Measurements from ENCODE around the gene IL11.

IL11 gene

DNA sequence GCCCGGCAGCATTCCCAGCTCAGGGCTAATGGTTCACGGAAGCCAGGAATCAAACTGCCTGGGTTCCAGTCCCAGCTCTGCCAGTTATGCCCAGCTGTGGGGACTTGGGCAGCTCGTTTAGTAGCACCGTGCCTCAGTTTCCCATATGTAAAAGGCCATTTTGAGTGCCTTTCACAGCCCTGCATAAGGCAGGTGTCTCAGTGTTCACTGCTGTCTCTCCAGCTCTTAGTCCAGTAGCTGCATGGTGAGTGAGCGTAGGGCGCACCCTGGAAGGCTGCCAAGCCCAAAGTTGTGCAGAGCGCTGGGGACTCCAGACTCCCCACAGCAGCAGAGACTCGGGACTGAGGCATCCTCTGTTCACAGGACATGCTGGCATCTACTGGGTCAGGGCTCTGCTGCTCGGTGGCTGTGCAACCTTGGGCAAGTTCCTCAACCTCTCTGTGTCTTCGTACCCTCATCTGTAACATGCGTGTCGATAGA lies 21.0 kb upstream of the IL11 start:
- no peak for DNase-seq (ENCODE audit: low read depth)

DNA sequence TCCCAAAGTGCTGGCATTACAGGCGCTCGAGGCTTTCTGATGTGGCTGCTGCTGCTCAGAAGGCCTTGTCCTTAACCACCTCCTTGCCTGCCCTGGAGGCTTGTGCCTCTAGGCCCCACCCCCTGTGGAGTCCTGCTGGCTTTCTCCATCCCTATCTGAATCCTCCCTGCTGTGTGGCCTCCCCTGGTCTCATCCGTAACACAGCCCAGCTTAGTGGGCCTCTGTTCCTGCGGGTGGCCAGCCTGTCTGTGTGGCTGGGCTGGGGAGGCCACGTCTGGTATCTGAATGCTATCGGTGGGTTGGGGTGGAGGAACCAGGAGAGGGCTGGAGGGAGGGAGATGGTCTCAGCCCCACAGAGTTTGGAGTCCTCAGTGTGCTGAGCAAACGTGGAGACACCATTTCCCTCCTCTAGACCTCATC lies 20.2 kb upstream of the IL11 start:
- DNase-seq (ENCODE audit: low read depth) = no peak

DNA sequence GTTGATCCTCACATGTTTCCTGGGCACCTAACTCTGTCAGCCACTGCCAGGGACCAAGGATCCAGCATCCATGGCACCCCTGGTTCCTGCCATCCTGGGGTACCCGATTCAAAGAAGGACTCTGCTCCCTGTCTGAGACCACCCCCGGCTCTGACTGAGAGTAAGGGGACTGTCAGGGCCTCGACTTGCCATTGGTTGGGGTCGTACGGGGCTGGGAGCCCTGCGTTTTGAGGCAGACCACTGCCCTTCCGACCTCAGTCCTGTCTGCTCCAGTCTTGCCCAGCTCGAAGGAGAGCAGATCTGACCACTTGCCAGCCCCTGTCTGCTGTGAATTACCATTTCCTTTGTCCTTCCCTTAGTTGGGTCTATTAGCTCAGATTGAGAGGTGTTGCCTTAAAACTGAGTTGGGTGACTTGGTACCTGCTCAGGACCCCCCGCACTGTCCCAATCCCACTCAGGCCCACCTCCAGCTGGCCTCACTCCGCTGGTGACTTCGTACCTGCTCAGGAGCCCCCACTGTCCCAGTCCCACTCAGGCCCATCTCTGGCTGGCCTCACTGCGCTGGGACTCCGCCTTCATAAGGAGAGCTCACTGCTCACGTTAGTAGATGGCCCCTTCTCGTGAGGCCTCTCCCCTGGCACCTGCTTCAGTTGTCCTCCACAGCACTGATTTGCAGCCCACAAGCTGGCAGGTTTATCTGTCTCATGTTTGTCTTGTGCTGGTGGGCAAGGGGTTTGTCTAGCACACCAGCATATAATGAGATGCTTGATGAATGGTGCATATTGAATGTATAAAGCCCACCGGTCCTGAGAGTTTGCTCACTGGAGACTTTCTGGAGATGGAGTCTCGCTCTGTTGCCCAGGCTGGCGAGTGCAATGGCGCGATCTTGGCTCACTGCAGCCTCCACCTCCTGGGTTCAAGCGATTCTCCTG lies 19.4 kb upstream of the IL11 start:
- DNase-seq (ENCODE audit: low read depth) = no peak

DNA sequence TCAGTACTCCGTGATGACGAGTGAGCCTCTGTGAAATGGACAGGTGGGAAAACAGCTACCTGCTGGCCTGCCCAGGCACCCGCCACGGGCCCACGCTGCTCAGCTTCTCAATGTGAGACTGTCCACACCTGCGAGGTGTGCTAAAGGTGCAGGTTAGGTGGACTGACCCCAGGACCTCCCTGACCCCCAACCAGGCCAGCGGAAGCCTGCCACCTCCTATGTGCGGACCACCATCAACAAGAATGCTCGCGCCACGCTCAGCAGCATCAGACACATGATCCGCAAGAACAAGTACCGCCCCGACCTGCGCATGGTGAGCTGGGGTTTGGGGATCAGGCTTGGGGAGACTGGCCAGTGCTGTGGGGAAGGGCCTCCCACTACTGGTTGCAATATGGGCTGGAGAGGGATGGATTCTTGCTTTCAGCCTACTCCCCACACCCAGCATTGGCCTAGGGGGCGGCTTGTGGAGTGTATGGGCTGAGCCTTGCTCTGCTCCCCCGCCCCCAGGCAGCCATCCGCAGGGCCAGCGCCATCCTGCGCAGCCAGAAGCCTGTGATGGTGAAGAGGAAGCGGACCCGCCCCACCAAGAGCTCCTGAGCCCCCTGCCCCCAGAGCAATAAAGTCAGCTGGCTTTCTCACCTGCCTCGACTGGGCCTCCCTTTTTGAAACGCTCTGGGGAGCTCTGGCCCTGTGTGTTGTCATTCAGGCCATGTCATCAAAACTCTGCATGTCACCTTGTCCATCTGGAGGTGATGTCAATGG lies 17.7 kb upstream of the IL11 start:
- no peak for DNase-seq (ENCODE audit: low read depth)

DNA sequence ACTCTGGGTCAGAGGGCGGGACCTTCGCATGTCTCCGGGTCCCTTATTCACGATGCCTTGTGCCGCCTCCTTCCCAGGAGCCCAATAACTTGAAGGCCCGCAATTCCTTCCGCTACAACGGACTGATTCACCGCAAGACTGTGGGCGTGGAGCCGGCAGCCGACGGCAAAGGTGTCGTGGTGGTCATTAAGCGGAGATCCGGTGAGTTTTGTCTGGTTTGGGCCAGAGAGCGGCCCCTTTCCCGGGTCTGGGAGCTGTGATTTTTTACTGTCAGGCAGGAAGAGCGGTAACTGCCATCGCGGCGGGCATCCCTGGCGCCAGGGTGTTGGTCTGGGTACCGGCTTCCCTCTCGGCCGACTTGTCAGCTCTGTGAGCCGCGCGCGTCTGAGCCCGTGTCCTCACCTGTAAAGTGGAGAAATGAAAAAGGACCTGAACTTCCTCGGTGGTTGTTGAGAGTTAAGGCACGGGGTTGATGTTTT lies 16.3 kb upstream of the IL11 start:
- DNase-seq (ENCODE audit: low read depth) = no peak

DNA sequence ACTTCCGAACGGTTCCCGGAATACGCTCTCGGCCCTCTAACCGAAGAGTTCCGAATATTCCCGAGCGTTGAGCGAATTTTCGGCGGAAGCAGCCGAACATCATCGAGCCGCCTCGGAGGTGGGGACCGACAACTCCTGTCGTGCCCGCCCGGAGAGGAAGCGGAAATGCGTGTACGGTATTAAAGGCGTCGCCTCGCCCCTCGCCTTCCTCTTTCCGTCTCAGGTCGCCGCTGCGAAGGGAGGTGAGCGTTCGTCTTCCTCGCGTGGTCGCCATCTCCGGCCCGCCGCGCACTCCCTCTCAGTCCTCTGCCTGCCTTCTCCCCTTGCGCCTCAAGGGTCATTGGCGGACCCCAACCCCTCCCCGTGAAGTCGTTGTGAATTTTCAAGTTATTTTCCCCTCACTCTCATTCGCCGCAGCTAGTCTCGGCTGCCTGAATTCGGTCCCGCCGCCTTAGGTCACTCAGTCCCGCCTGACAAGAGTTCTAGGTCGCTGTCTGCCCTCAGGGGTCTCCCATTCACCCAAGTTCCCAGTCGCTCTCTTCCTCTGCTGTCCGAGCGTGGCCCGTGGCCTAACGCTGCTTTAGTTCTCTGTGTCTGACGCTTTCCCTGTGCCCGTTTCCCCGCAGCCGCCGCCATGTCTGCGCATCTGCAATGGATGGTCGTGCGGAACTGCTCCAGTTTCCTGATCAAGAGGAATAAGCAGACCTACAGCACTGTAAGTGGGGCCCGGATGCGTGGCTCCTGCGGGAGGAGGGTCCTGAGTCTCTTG lies 15.6 kb upstream of the IL11 start, which contains the start of gene RPL28:
Gene RPL28 (plus strand): TSS at position 209 of the 769 bp plus-strand sequence. CDS start 426 bp downstream, at position 635.
- peak; percentile 87 for DNase-seq (ENCODE audit: low read depth)

DNA sequence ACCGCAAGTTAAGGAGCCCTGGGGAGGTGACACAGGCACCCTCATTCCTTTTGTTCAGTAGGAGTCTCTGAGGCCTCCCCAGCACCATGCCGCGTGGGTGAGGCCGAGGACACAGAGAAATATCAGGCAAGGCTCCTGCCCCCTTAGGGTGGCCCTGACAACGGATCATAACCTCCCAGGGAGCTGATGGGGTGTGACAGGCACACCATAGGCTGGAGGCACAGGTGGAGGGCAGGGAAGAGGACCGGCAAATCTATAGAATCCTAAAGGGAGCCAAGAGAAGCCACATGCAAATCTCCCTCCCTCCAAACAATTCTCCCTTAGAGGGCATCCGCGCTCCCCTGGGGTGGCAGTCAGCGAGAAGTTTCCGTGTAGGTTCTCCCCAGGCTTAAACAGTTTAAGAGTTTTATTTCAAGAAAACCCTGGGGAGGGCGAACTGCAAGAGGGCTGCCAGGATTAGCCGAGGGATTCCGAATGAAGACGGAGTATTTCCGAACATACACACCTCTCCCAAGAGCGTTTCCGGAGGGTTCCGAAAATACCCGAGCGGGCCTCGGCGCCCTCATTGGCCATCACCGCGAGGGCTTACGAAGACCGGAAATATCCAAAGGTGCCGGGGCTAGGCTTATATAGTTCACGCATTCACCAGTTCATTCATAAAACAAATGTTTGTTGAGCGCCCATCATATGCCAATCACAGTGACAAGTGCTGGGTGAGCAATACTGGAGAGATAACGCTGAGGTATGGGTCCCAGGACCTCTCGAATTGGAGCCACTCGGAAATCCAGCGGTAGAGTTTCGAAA lies 14.9 kb upstream of the IL11 start:
- peak; percentile 85 for DNase-seq (ENCODE audit: low read depth)

DNA sequence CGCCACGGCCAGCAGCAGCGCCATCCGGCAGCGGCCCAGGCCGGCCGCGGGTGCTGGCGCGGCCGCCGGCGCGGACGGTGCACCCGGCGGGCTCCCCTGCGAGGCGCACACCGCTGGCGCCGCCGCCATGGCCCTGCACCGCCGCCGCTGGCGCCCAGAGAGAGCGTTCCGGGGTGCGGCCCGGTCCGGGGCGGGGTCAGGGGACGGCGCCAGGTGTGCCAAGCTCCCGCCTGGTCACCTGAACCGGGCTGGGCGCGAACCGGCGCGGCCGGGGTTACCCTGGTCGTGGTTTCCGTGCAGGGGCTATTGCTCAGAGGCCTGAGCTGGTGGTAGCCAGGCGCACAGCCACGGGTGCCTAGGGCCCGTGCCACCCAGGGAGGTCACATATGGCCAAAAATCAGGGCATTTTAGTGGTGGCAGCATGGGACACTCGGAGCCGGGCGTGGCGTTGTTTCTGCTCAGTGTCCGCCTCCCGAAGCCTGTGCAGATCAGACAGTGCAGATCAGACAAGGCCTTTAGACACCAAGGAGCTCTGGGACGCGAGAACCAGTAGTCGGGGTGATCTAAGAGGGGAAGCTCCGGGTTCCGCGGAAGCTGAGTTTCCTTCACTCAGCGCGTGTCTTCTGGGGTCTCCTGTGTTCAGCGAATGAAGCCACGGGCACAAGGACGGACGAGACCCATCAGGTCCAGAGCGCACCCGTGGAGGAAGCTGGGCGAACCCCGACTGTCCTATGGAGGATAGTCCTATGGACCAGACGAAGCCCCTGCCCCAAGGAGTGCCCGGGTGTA lies 14.1 kb upstream of the IL11 start, which contains the start of gene TMEM238:
Gene TMEM238 (minus strand): TSS at position 162 of the 789 bp plus-strand sequence. CDS start 33 bp downstream, at position 129.
- DNase-seq (ENCODE audit: low read depth) = no peak

DNA sequence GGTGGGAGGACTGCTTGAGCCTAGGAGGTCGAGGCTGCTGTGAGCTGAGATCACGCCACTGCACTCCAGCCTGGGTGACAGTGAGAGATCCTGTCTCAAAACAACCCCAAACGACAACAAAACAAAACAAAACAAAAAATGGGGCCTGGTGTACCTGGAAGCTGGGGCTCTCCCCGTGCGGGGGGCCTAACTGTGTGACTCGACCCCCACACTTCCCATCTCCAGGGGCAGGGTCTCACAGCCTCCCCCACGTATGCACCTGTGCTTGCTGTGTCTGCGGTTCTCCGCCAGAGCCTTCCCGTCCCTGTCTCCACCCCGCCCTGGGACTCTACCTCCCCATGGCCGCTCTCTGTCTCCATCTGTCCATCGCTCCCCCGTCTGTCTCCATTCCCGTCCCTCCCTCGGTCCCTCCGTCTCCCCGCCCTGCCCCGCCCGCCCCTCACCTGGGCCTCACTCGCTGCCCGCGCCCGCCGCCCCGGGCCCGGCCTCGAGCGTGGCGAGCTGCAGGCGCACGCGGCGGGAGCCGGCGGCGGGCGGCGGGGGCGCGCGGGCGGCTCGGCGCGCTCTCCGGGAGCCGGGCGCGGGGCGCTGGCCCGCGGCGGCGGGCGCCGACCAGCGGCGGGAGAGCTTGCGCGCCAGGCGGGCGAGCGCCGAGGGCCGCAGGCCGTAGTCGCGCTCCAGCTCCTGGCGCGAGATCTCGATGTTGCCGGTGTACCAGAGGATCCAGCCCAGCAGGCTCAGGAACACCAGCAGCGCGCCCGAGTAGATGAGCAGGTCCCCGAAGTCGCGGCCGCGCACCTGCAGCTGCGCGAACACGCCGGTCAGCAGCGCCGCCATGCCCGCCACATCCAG lies 13.2 kb upstream of the IL11 start:
- DNase-seq (ENCODE audit: low read depth) = no peak

DNA sequence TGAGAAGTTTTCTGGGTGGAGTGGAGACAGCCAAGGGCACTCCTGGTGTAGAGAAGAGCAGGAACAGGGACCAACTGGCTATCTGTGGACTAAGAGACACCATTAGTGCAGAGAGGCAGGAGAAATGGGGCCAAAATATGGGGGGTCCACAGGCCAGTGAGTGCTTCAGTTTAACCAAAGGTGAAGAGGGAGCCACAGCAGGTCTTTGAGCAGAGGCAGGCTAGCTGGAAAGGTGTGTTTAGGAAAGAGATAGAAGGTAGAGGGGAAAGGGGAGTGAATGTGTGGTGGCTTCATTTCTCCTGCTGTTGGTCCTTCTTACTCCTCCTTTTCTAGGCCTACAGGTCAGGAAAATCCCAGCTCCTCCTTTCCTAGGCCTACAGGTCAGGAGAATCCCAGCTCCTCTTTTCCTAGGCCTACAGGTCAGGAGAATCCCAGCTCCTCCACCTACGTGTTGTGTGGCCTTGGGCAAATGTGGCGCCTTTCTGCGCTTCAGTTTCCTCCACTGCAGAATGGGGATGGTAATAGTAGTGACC lies 12.3 kb upstream of the IL11 start:
- DNase-seq (ENCODE audit: low read depth) = no peak

DNA sequence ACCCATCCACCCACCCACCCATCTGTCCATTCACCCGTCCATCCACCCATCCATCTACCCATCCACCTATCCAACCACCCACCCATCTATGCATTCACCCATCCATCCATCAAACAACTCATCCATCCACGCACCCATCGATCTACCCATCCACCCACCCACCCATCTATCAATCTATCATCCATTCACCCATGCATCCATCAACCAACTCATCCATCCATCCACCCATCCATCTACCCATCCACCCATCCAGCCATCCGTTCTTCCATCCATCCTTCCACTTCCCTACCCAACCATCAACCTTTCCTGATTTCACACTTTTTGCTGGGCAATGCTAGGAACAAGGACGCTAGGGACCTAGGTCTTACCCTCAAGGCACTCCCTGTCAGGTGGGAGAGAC lies 11.8 kb upstream of the IL11 start:
- no peak for DNase-seq (ENCODE audit: low read depth)

DNA sequence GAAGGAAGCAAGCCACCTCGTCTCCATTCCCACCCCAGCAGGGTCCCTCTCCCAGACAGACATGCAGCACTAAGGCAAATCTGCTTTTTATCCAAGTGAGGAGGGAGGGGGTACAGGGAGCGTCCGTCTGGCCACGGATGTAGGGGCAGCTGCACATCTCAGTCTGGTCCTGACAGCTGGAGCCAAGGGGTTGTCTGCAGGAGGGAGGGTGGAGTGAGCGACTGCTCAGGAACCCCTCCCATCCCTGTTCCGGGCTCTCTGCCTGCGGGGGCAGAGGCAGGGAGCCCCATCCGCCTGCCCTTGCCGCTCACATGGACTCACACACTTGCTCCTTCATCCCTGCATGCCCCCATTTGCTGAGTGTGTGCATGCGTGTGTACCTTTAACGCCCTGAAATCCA lies 8.9 kb upstream of the IL11 start:
- no peak for DNase-seq (ENCODE audit: low read depth)

DNA sequence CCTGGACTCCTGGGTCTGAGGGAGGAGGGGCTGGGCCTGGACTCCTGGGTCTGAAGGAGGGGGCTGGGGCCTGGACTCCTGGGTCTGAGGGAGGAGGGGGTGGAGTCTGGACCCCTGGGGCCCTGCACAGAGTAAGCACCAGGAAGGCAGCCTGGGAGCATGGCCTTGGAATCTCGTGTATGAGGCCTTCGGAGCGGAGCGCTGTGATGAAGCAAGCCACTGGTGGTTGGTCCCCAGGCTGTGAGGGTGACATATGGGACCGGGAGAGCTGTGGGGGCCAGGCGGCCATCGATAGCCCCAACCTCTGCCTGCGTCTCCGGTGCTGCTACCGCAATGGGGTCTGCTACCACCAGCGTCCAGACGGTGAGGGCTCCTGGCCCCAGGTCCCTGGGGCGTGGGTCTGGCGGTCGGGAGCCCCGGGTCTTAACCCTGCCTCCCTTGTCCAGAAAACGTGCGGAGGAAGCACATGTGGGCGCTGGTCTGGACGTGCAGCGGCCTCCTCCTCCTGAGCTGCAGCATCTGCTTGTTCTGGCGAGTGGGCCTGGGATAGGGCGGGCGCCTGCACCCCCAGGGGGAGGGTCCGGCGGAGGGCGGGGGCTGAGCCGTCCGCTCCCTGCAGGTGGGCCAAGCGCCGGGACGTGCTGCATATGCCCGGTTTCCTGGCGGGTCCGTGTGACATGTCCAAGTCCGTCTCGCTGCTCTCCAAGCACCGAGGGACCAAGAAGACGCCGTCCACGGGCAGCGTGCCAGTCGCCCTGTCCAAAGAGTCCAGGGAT lies 7.3 kb upstream of the IL11 start:
- no peak for DNase-seq (ENCODE audit: low read depth)

DNA sequence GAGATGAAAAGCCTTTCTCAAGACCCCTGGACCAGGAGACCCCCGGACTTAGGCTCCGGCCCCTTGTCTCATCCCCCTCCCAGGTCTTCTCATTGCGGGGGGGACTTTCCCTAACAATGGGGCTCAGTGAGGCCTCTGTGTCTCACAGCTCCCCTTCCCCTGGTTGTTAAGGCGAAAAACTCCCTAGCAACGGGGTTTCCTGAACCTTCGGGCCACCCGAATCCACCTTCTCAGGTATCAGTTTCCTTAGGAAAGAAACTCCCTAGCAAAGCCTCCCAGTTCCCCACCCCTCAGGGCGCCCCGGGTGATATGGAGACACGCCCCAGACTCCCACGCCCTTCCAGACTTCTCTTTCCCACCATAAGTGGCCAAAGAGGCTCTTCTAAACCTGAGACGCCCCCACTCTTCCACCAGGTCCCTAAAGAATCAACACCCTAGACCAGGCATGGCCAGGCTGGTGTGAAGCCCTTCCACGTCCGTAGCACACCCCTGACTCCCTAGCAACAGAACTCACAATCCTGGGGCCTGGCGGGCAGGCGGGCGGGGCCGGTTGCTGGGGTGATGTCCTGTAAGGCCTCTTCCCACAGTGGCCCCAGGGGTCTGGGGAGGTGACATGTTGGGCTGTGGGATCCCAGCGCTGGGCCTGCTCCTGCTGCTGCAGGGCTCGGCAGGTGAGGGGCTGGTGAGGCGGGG lies 6.1 kb upstream of the IL11 start, which contains the start of gene TMEM190:
Gene TMEM190 (plus strand): TSS at position 586 of the 693 bp plus-strand sequence. CDS start 28 bp downstream, at position 614.
- DNase-seq (ENCODE audit: low read depth) = no peak

DNA sequence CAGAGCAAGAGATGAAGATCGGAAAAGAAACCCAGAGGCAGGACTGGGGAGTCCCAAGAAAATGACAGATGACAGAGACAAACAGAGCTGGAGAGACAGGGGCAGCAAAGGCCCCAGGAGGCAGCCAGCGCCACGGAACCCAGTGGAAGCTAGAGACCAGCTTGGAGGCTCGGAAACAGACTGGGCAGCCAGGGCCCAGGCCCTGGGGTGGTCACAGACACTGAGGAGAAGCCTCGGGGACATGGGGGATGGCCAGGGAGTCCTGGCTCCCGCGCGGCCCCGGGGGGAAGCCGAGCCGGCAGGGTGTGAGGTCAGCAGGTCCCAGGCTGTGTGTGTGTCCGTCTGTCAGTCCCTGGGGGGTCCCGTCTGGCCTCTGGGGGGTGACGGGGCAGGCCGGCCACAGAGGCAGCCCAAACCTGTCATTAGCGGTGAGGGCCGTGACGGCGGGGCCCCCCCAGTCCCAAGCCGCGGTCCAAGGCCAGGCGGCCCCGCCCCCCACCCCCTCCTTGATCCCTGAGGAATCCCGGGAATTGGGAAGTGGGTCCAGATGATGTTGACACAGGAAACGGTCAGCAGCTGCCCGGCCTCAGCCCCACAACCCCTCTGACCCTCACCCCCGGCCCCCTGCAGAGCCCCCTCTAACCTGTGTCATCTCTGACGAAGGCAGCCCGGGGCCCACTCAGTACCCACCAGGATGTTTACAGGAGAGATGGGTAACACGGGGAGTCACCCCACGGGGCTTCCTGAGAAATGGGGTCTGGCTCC lies 3.9 kb upstream of the IL11 start:
- DNase-seq (ENCODE audit: low read depth) = no peak

DNA sequence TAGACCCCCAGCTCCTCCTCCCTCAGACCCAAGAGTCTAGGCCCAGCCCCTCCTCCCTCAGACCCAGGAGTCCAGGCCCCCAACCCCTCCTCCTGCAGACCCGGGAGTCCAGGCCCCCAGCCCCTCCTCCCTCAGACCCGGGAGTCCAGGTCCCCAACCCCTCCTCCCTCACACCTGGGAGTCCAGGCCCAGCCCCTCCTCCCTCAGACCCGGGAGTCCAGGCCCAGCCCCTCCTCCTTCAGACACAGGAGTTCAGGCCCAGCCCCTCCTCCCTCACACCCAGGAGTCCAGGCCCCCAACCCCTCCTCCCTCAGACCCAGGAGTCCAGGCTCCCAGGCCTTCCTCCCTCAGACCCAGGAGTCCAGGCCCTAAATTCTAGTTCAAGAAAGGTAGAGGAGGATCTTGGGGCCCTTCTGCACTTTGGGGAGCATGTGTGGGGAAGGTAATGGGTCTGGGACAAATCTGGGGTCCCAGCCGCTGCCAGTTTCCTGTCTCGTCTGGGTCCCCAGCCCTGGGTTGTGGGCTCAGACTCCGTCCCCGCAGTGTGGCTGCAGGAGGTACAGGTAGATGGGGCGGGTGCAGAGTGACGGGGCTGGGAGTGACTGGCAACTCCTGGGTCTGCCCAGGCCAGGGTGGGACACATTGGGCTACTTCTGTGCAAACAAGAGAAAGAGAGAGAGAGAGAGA lies 3.2 kb upstream of the IL11 start:
- no peak for DNase-seq (ENCODE audit: low read depth)
